SJCRH30 (cell line): Measurements from ENCODE around the gene NINJ2. TPM values are rescaled to one million over a fixed set of nuclear protein-coding genes. Genes with fewer than 3 reads are reported as not detected.
"Not testable (repeated sequence)": the region's sequence is repeated elsewhere in the genome, so short reads cannot be mapped to it uniquely, and the experiment has no call there.

ENCODE experiments used
- DNase-seq, 2 experiments: peaks; one replicate each; pipeline ENCODE4 v3.0.0-alpha.2; 2015 to 2020
- H3K27ac ChIP-seq: fragments of 250-450 bp; sonication (Bioruptor Pico); 2 replicates; pipeline ENCODE4 v1.5.1; 2020; ENCODE audit warnings: mild to moderate bottlenecking, moderate library complexity
- H3K27me3 ChIP-seq: fragments of 250-450 bp; sonication (Bioruptor Pico); 2 replicates; pipeline ENCODE4 v1.5.1; 2020; ENCODE audit warnings: mild to moderate bottlenecking, moderate library complexity
- H3K36me3 ChIP-seq: fragments of 250-450 bp; sonication (Bioruptor Pico); 2 replicates; pipeline ENCODE4 v1.5.1; 2020; ENCODE audit warnings: mild to moderate bottlenecking, moderate library complexity
- H3K4me1 ChIP-seq: fragments of 250-450 bp; sonication (Bioruptor Pico); 2 replicates; pipeline ENCODE4 v1.5.1; 2020; ENCODE audit warnings: mild to moderate bottlenecking, moderate library complexity
- H3K4me3 ChIP-seq: fragments of 250-450 bp; sonication (Bioruptor Pico); 2 replicates; pipeline ENCODE4 v1.5.1; 2020; ENCODE audit warnings: mild to moderate bottlenecking, moderate library complexity
- H3K9me3 ChIP-seq: fragments of 250-450 bp; sonication (Bioruptor Pico); replicated peaks from 2 replicates; pipeline ENCODE4 v1.5.1; 2020; ENCODE audit warnings: mild to moderate bottlenecking, moderate library complexity
- total RNA-seq: library from RNA; depleted of rRNA; stranded (reverse); fragments of >200 nt; shearing (Covaris generic); gene quantifications from 2 replicates; pipeline ENCODE4 v1.2.3, GENCODE V29; 2014

The NINJ2 gene
- total RNA-seq, 1 experiment from 2014 or later: 0.24 TPM

GRCh38 chr12:583251-583869, 79.9 kb downstream of the NINJ2 start:
- no peak overlapping the region for H3K4me3 ChIP-seq
- H3K27me3 ChIP-seq: no peaks in the 10 kb centered on the region
- H3K9me3 ChIP-seq: no peaks in the 10 kb centered on the region; the same call in 1 of the 2 replicates
- H3K4me1 ChIP-seq: peaks cover 17% of the 10 kb centered on the region
- peak; percentile 56 to 79 for DNase-seq
- H3K36me3 ChIP-seq: no peaks in the 10 kb centered on the region
- H3K27ac ChIP-seq: 0 out of 2 replicates have a peak overlapping the region, but pooled peaks have one; percentile 14

- Histone ChIP-seq H3K9me3 (no peaks in the 10 kb centered on the region), H3K27me3 (no peaks in the 10 kb centered on the region), H3K4me3 (no peak overlapping the region), H3K36me3 (no peaks in the 10 kb centered on the region), H3K4me1 (peaks cover 18% of the 10 kb centered on the region), H3K27ac (no peak overlapping the region)
- DNase-seq: no peak
These were observed 81.5 kb downstream of the NINJ2 start for GRCh38 chr12:581746-582145.

GRCh38 chr12:581321-581720, 81.9 kb downstream of the NINJ2 start:
- DNase-seq: no peak

GRCh38 chr12:580813-581212, 82.4 kb downstream of the NINJ2 start:
- Histone ChIP-seq H3K4me3 (no peak overlapping the region), H3K27me3 (no peaks in the 10 kb centered on the region), H3K9me3 (no peaks in the 10 kb centered on the region), H3K27ac (no peak overlapping the region), H3K36me3 (no peaks in the 10 kb centered on the region), H3K4me1 (peaks cover 24% of the 10 kb centered on the region)
- no peak for DNase-seq

More at GRCh38 chr12:581321-581720, 81.9 kb downstream of the NINJ2 start:
- H3K4me3 ChIP-seq: no peak overlapping the region
- H3K9me3 ChIP-seq: no peaks in the 10 kb centered on the region
- H3K36me3 ChIP-seq: no peaks in the 10 kb centered on the region
- H3K27me3 ChIP-seq: no peaks in the 10 kb centered on the region
- peaks cover 23% of the 10 kb centered on the region for H3K4me1 ChIP-seq
- no peak overlapping the region for H3K27ac ChIP-seq

- no peaks in the 10 kb centered on the region for H3K27me3 ChIP-seq
- H3K9me3 ChIP-seq: no peaks in the 10 kb centered on the region
- H3K27ac ChIP-seq: peak overlapping the region; percentile 9; the same call in 1 of the 2 replicates
- peak overlapping the region; percentile 42 for H3K4me3 ChIP-seq
- peaks cover 29% of the 10 kb centered on the region for H3K4me1 ChIP-seq
- H3K36me3 ChIP-seq: no peaks in the 10 kb centered on the region
- DNase-seq: peak in 1 of 2 experiments; percentile 26
These were observed 83.7 kb downstream of the NINJ2 start for GRCh38 chr12:579420-580110.

- Histone ChIP-seq H3K36me3 (no peaks in the 10 kb centered on the region), H3K27me3 (no peaks in the 10 kb centered on the region)
- peak in 1 of 2 experiments; percentile 69 for DNase-seq
These were observed 84.4 kb downstream of the NINJ2 start for GRCh38 chr12:578748-579419.

GRCh38 chr12:577994-578747, 85.1 kb downstream of the NINJ2 start:
- peaks cover 23% of the 10 kb centered on the region for H3K4me1 ChIP-seq
- not testable (repeated sequence) for H3K27ac ChIP-seq, H3K4me3 ChIP-seq, DNase-seq, H3K9me3 ChIP-seq, H3K36me3 ChIP-seq, H3K27me3 ChIP-seq

More at GRCh38 chr12:578748-579419, 84.4 kb downstream of the NINJ2 start:
- Histone ChIP-seq H3K9me3 (no peaks in the 10 kb centered on the region), H3K4me3 (peak overlapping the region; percentile 42), H3K27ac (peak overlapping the region; percentile 9; the same call in 1 of the 2 replicates), H3K4me1 (peaks cover 29% of the 10 kb centered on the region)

GRCh38 chr12:576615-577110, 86.6 kb downstream of the NINJ2 start:
- Histone ChIP-seq H3K9me3 (no peaks in the 10 kb centered on the region), H3K27ac (peak overlapping the region; percentile 39), H3K4me3 (peak overlapping the region; percentile 1; the same call in 1 of the 2 replicates), H3K36me3 (no peaks in the 10 kb centered on the region), H3K27me3 (no peaks in the 10 kb centered on the region), H3K4me1 (peaks cover 25% of the 10 kb centered on the region)
- peak in 1 of 2 experiments; percentile 11 for DNase-seq

GRCh38 chr12:575948-576614, 87.2 kb downstream of the NINJ2 start:
- Histone ChIP-seq H3K4me1 (peaks cover 27% of the 10 kb centered on the region), H3K27me3 (no peaks in the 10 kb centered on the region), H3K36me3 (no peaks in the 10 kb centered on the region), H3K9me3 (no peaks in the 10 kb centered on the region), H3K4me3 (peak overlapping the region; percentile 1; the same call in 1 of the 2 replicates), H3K27ac (peak overlapping the region; percentile 39)
- peak; percentile 84 to 90 for DNase-seq

- peak in 1 of 2 experiments; percentile 32 for DNase-seq
- peak overlapping the region; percentile 39; the same call in 1 of the 2 replicates for H3K27ac ChIP-seq
- no peak overlapping the region for H3K4me3 ChIP-seq
- H3K27me3 ChIP-seq: no peaks in the 10 kb centered on the region
- no peaks in the 10 kb centered on the region for H3K9me3 ChIP-seq
- peaks cover 27% of the 10 kb centered on the region for H3K4me1 ChIP-seq
- H3K36me3 ChIP-seq: no peaks in the 10 kb centered on the region
These were observed 88.1 kb downstream of the NINJ2 start for GRCh38 chr12:575129-575502.

GRCh38 chr12:574475-575128, 88.6 kb downstream of the NINJ2 start:
- Histone ChIP-seq H3K27ac (no peak overlapping the region), H3K9me3 (no peaks in the 10 kb centered on the region), H3K4me3 (no peak overlapping the region), H3K36me3 (no peaks in the 10 kb centered on the region), H3K27me3 (no peaks in the 10 kb centered on the region), H3K4me1 (peaks cover 24% of the 10 kb centered on the region)
- peak in 1 of 2 experiments; percentile 15 for DNase-seq

- Histone ChIP-seq H3K27ac (no peak overlapping the region), H3K9me3 (no peaks in the 10 kb centered on the region), H3K4me3 (no peak overlapping the region), H3K36me3 (no peaks in the 10 kb centered on the region), H3K27me3 (no peaks in the 10 kb centered on the region), H3K4me1 (peaks cover 16% of the 10 kb centered on the region)
- DNase-seq: no peak
These were observed 90.0 kb downstream of the NINJ2 start for GRCh38 chr12:573232-573631.

GRCh38 chr12:572532-572899, 90.7 kb downstream of the NINJ2 start:
- Histone ChIP-seq H3K9me3 (no peaks in the 10 kb centered on the region), H3K27ac (peak overlapping the region; percentile 61; the same call in 1 of the 2 replicates), H3K27me3 (no peaks in the 10 kb centered on the region), H3K4me1 (peaks cover 16% of the 10 kb centered on the region), H3K36me3 (no peaks in the 10 kb centered on the region), H3K4me3 (peak overlapping the region; percentile 68)
- DNase-seq: no peak
